ENCODE data around the gene HSPB2.
"Not testable (repeated sequence)": the region's sequence is repeated elsewhere in the genome, so short reads cannot be mapped to it uniquely, and the experiment has no call there.

Gene HSPB2

GRCh38 chr11:111878849-111879636 lies 33.5 kb upstream of the HSPB2 start, which contains the start of the genes CFAP68 and FDXACB1:
CFAP68 (plus strand) TSS chr11:111879541; CDS start chr11:111879561, 20 bp downstream.
FDXACB1 (minus strand) TSS chr11:111879165; CDS start chr11:111879132, 33 bp downstream.
- peak; percentile 24; the same call in 1 of the 2 replicates for TF ChIP-seq ZFX (IDR thresholded peaks at IDR 0.05)
- peak; percentile 99 for TF ChIP-seq CTCF (conservative IDR thresholded peaks at IDR 0.05)
- peak within 1 kb of the TSS; percentile 86 for H3K27ac ChIP-seq

- TF ChIP-seq CTCF (conservative IDR thresholded peaks at IDR 0.05): no peak
- peak overlapping the region; percentile 86 for H3K27ac ChIP-seq
Observed at GRCh38 chr11:111879637-111879960, 32.9 kb upstream of the HSPB2 start.

GRCh38 chr11:111882202-111882601 lies 30.3 kb upstream of the HSPB2 start:
- TF ChIP-seq ZFX (IDR thresholded peaks at IDR 0.05): no peak
- no peak overlapping the region for H3K27ac ChIP-seq

- not testable (repeated sequence) for H3K27ac ChIP-seq
Observed at GRCh38 chr11:111885053-111885452, 27.5 kb upstream of the HSPB2 start.

GRCh38 chr11:111886032-111886431 lies 26.5 kb upstream of the HSPB2 start:
- TF ChIP-seq ZFX (IDR thresholded peaks at IDR 0.05): no peak
- no peak for TF ChIP-seq CTCF (conservative IDR thresholded peaks at IDR 0.05)
- no peak overlapping the region for H3K27ac ChIP-seq

GRCh38 chr11:111886844-111887243 lies 25.7 kb upstream of the HSPB2 start:
- TF ChIP-seq ZFX (IDR thresholded peaks at IDR 0.05) (no peak), CTCF (conservative IDR thresholded peaks at IDR 0.05) (no peak)
- H3K27ac ChIP-seq: no peak overlapping the region

- H3K27ac ChIP-seq: no peak overlapping the region
- TF ChIP-seq CTCF (conservative IDR thresholded peaks at IDR 0.05): no peak
- TF ChIP-seq ZFX (IDR thresholded peaks at IDR 0.05): no peak
Observed at GRCh38 chr11:111905411-111905810, 7.1 kb upstream of the HSPB2 start.

- H3K27ac ChIP-seq: no peak overlapping the region
- TF ChIP-seq ZFX (IDR thresholded peaks at IDR 0.05): no peak
- no peak for TF ChIP-seq CTCF (conservative IDR thresholded peaks at IDR 0.05)
Observed at GRCh38 chr11:111906680-111907079, 5.9 kb upstream of the HSPB2 start.
